Measurements from ENCODE around the gene TRPC3. TPM values are rescaled to one million over a fixed set of nuclear protein-coding genes. Genes with fewer than 3 reads are reported as not detected.
"Not testable (repeated sequence)": the region's sequence is repeated elsewhere in the genome, so short reads cannot be mapped to it uniquely, and the experiment has no call there.

The TRPC3 gene
- total RNA-seq, 1 donor from 2014 or later: not detected

DNA sequence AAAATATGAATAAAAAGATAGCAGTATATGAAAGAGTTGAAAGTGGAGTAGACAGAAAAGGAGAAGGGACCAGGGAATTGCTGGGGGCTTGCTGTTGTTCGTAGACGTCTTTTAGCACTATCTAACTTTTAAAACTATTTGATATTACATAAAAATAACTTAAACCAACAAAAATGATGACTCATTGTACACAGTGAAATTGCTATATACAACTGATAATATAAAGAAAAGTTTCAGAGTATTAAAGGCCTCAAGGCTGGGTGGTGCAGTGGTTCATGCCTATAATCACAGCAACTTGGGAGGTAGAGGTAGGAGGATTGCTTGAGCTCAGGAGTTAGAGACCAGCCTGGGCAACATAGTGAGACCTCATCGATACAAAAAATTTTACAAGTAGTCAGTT, 5.2 kb downstream of the TRPC3 start:
- DNase-seq (ENCODE audit: low read depth): no peak

DNA sequence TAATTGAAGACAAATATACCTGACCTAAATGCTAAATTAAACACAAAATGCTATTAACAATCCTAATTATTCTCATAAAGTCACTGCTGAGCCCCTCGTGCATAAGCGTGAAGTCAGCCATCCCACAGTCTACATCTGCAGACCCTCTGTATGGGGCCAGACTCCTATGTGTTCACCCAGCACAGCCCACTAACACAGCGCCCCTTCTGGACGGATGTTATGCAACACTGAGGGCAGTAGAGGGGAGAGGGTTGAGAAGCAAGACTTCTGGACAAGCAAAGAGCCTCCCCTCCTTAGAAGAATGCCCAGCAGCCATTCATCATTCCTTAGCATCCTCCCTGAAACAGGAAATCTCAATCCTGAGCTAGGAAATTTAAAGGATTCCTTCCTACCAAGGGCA, 7.9 kb downstream of the TRPC3 start:
- DNase-seq (ENCODE audit: low read depth): no peak

DNA sequence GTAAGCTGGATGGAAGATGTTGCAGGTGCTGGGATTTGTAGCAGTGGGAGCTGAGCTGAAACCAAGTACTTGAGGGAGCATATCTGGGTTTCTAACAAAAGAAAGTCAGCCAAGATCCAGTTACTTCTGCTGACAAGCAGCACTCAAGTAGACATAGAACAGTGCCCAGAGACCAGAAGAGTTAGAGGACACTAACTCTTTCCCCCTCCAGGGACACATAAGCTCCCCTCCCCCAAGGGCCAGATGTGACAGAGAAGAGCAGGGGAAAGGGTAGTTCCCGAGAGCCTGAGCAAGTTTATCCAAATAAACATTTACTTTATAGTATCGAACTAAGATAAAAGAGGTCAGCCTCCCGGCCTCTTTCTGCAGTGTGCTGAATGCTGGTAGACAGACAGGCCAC, 12.2 kb downstream of the TRPC3 start:
- DNase-seq (ENCODE audit: low read depth): no peak

DNA sequence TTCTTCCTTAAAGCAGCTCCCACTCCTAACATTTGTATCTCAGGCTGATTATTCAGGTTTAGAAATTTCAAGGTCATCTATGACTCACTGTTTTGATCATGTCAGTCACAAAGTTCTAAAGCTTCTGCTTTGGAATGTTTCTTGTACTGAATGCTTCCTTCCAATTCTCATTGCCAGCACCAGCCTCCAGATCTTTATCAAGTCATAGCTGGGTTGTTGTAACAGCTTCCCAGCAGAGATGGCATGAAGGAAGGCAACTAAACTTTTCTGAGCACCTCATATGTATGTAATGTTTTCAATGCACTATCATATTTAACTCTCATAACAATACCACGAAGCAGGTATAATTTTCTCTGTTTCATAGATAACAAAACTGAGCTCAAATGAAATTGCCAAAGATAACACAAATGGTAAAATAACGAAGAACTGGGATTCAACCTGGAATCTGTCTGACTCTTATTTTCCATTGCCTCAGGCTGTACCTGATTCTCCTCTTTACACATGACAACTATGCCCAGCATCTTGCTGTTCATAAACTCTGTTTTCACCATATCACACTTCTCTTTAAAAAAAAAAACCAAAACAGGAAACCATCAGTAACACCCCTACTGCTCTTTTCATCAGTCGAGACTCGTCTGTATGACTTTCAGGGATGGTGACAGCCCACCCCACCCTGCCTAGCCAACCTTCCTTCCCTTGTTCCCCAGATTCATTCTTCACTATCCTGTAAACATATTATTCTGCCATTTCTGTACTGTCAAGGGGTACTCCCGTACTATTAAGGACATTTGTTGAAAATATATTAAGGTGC, 13.4 kb downstream of the TRPC3 start:
- DNase-seq (ENCODE audit: low read depth): peak; percentile 50

DNA sequence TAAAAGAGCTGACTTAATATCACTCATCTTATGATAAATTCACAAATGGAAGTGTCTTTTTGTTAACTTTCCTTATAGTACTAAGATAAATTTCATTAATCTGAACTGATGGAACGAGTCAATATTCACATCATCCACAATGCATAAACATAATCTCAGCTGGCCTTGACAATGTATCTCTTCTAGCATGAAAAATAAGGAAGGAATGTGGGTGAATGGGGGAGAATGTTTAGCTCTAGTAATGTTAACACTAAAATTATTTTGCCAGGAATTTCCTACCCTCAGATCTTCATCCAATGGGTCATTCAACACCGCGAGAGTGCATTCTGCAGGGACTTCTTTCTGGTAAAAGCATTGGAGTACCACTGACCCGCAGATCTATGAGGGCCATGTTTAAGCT, 15.8 kb downstream of the TRPC3 start:
- DNase-seq (ENCODE audit: low read depth): no peak

DNA sequence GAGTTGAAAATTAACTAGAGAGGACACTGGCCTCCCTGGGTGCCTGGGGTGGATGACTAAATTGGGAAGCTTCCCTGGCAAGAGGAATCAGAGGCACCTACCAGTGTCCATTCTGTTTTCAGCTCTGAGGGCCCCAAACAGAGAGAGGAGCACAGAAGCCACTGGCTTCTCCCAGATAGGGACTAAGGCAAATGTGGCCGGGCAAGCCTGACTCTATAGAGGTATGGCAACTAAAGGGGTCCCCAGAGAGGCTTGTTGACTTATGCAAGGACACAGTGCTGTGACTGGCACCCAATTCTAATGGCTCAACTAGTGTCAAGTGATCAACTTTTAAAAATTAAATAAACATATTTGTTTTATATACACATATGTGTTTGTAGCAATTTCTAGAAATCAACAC, 17.2 kb downstream of the TRPC3 start:
- DNase-seq (ENCODE audit: low read depth): no peak

DNA sequence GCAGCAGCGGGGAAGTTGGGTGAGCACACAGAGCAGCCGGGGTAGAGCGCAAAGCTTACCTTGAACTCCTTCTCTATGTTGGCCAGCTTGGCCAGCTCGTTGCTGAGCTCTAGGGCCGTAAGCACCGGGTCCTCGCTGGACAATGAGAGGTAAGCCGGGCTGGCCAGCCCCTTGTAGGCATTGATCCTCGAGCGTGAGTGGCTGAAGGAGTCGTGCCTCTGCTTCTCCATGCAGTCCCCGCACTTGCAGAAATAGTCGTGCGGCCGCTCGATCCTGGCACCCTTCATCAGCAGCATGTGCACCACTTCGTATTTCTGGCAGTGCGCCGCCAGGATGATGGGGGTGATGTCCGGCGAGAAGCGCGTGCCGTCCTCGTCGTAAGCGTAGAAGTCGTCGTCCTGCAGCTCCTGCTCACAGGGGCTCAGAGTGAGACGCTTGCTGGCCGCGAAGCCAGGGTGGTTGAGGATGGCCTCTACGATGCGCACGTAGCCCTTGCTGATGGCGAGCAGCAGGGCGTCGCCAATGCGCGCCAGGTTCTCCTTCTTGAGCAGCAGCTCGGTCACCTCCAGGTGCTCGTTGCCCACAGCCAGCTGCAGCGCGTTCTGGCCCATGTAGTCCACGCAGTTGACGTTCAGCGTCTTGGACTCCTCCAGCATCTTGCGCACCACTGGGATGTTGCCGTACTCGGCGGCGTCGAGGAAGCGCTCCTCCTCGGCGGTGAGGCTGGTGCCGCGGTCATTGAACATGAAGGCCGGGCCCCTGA, 19.5 kb downstream of the TRPC3 start:
- DNase-seq (ENCODE audit: low read depth): no peak

DNA sequence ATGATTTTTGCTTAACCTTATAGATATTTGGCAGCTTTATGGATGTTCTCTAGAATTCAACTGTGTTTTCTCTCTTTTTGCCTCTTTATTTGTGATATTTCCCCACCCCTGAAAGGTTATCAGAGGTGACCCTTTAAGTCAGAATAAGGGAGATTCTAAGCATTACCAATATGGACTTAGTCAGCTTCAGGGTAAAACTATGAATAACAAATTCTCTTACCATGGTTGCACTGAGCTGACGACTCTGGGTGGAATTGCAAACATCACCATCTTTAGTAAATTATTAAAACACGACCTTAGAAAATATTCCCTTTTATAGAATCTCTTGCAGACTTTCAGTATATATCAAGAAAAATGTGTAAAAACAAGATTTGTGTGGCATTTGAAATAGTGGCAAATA, 21.6 kb downstream of the TRPC3 start:
- no peak for DNase-seq (ENCODE audit: low read depth)

DNA sequence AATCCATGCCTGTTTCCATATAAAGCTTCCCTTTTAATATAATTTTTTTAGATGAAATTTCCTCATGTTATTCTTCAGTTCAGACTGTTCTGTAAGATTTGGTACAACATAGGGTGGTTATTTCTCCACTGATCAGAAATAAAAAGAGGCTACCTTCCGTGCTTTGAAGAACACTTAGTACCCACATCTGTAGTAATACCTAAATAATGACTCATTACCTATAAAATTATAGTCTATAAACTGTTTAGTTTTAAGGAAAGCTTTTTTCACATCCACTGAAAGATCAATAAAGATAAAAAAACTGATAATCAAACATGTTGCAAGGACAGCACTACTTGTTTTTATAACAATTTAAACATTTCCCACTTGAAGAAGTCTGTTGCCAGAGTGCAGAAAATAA, 23.9 kb downstream of the TRPC3 start:
- no peak for DNase-seq (ENCODE audit: low read depth)

DNA sequence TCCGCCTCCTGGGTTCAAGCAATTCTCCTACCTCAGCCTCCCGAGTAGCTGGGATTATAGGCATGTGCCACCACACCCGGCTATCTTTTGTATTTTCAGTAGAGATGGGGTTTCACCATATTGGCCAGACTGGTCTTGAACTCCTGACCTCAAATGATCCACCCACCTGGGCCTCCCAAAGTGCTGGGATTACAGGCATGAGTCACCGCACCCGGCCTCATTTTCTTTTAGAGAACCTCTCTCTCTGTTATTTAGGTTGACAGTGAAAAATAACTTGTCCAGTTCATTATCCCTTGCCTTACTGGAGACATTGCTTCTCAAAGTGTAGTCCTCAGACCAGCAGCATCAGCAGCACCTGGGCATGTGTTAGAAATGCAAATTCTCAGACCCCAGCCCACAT, 25.4 kb downstream of the TRPC3 start:
- DNase-seq (ENCODE audit: low read depth): not testable (repeated sequence)

DNA sequence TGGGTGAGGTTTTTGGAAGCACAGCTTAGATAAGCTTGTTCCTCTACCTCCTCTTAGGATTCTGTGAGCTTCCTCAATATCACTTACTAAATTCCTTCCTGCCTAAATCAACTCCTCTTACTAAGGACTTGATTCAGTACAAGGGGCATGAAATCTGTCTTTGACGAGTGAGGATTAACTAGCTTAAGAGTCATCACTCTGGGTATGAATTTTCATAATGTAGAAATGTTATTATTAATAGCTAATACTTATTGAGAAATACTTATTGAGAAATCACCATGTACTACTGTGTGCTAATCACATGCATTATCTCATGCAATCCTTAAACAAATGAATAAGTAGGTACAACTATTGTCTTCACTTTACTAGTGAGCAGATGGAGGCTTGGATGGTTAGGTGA, 28.6 kb downstream of the TRPC3 start:
- no peak for DNase-seq (ENCODE audit: low read depth)

DNA sequence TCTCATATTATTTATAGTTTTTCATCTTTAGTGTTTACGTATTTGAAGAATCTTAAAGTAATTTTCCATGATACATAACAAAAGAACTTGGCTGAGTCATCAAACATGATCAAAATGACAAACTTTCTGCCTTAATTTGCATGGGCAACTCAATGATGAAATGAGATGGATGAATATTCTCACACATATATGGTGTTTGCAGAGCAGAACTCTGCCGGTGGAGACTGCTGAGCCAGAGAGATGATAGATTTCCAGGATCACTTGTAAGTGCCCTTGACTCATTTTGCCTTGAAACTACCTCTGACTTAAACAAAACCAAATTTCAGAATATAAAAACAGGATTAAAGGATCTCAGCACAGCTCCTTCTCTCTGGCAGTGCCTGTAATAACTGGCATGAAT, 38.2 kb downstream of the TRPC3 start:
- DNase-seq (ENCODE audit: low read depth): no peak

DNA sequence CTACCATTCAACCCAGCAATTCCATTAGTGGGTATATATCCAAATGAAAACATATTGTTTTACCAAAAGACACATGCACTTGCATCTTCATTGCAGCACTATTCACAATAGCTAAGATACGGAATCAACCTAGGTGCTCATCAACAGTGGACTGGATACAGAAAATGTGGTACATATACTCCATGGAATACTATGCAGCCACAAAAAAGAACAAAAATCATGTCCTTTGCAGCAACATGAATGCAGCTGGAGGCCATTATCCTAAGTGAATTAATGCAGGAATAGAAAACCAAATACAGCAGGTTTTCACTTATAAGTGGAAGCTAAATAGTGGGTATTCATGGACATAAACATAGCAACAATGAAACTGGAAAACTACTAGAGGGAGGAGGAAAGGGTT, 43.5 kb downstream of the TRPC3 start:
- DNase-seq (ENCODE audit: low read depth): no peak

DNA sequence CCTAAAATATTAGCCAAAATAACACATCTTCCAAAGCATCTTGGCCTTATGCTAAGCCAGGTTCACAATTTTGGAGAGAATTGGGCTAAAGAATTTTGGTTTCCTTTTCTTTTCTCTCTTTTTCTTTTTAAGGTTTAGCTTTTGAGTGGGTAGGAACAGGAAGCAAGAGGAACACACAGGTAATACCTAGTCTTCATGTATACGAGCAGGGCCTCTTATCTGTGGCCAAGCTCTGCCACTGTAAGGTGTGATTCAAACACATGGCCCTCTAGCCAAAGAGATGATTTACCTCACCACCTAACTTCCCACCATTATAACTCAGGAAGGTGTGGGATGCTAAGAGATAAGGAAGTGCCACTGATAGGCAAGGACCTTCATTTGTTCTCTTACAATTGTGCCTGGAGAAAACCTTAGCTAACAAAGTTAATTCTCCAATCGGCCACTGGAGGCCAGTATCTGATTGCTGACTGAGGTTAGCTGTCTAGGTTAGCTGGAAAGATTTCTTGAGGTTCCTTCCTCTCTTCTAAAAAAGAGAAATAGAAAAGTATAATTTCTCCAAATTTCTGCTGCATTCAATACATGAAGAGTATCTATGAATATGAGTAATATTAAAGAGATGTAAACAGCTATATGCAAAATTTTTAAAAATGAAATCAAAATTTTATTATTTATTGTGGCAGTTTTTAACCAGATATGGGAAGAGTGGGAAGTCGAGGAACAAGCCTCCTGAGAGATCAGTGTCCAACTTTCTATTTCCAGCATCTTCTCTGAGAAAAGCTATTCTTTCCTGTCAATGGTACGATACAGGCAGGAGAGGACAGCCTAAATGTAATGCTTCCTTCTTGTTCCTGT, 51.5 kb downstream of the TRPC3 start:
- DNase-seq (ENCODE audit: low read depth): peak; percentile 54

DNA sequence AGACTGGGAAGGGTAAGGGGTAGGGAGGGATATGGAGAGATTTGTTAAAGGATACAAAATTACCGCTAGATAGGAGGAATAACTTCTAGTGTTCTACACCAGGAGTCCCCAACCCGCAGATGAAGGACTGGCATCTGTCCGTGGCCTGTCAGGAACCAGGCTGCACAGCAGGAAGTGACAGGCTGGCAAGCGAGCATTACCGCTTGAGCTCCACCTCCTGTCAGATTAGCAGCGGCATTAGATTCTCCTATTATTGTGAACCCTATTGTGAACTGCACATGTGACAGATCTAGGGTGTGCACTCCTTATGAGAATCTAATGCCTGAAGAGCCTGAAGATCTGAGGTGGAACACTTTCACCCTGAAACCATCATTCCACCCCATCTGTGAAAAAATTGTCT, 53.7 kb downstream of the TRPC3 start:
- DNase-seq (ENCODE audit: low read depth): no peak

DNA sequence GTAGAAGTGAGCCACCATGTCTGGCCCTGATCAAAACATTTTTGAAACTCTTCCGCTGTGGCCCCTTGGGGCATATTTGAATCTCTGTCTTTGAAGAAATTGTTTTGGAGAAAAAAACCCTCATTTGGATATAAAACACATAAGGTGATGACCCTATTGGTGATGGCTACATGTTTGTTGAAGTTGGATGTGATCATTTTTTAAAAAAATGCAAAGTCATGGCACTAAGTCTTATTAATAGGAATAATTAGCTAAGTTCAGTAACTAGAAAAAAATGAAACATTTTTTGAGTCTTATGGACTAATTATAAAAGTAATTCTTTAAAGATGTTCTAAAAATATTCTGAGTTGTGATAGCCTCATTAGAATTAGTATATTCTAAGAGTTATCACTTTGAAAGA, 63.7 kb downstream of the TRPC3 start:
- no peak for DNase-seq (ENCODE audit: low read depth)

DNA sequence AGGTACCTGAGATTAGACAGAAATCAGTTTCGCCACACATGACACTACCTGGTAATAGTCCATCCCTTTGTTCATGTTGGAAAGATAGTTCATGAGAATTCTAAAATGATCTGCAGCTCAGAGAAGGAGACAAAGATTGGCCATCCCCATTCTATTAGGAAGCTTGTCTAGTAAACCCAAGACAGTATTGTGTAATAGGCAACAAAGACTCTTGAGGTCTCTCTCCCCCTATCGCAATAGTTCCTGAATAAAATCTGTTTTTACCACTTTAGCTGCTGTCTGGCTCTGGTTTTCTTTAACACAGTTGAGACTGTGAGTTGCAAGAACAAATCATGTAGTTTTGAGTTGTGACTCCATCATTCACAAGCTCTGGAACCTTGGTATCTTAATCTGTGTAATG, 66.7 kb downstream of the TRPC3 start:
- DNase-seq (ENCODE audit: low read depth): no peak

DNA sequence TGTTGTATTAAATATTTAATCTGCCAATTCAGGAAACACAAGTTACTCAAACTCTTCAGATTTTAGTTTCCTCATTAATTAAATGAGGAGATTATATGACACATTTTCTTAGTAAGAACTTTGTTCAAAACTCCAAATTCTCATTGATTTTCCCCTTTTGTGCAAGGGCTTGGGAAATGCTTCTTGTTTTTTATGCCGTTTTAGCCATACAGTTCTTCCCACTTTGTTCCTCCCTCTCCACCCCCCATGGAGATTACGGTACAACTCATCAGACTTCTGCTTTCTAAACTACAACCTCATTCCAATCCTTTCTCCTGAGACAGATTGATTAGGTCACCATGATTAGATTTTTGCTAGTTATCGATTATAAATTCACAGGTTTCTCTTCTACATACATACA, 70.7 kb downstream of the TRPC3 start:
- DNase-seq (ENCODE audit: low read depth): no peak

DNA sequence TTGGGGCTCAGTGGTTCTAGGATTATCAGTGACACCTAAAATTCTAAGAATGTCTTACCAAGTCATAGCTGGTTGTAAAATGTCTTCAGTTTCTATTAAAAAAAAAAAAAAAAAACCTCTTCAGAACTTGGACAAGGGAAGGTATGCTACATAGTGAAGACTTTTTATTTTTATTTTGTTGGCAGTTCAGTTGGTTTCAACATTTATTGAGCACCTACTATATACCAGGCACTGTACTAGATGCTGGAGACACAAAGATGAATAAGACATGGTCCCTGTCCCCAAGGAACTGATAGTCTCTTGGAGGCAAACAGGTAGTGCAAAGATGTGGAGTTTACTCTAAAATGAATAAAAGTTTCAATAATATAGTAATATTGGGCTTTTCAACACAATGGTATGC, 72.7 kb downstream of the TRPC3 start:
- DNase-seq (ENCODE audit: low read depth): no peak

DNA sequence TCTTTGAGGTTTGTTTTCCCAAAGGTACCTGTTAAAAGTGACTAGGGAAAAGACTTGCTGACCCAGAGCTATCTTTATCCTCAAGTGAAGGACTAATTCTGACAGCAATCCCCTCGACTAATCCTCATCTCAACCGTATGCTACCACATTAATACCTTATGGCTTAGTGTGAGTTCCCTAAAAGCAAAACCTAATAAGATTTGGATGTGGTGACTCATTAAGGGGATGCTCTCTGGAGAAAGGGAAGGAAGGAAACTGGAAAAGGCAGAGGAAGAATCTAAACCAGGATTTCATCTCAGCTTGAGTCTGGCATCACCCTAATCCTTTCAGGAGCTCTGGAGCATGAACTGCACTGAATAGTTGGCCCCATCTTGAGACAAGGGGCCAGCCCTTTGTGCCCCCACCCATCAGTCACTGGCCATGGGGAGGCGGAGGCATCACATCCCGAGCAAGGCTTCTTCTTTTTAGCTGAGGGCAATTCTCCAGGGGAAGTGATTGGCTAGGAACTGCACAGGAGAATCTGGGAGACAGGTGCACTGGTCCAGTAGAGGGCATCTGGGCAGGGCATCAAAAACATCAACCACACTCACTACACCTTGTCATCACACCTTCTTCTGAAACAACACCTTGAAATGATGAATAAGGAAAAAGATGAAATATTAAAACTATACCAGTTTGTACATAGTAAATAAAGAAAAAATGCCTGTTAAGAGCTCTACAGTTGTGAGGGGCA, 74.7 kb downstream of the TRPC3 start:
- DNase-seq (ENCODE audit: low read depth): no peak

DNA sequence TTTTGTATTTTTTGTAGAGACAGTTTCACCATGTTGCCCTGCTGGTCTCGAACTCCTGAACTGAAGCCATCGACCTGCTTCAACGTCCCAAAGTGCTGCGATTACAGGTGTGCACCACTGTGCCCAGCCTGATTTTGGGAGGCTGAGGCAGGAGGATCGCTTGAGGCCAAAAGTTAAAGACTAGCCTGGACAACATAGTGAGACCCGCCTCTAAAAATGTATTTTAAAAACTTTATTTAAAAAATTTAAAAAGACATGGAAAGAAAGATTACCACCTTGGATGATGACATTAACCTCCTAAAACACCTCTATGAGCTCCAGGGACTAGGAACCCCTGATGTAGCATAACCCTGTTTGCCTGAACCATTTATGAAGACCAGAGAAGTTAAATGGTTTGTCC, 75.8 kb downstream of the TRPC3 start:
- DNase-seq (ENCODE audit: low read depth): no peak

DNA sequence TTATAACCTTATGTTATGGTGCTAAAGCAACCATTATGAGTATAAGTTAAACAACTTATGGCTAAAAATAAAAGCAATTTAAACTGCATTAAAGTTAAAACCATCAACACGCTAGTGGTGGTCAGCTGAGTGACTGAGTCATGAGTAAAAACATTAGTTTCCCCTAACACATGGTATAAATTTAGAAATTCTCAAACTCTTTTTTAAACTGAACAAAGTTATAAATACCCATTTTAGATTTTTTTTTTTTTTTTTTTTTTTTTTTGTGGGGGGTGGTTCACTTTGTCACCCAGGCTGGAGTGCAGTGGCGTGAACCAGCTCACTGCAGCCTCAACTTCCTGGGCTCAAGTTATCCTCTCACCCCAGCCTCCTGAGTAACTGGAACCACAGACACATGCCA, 76.2 kb downstream of the TRPC3 start:
- no peak for DNase-seq (ENCODE audit: low read depth)
